H9 (cell line): Measurements from ENCODE around the gene PCID2. TPM values are rescaled to one million over a fixed set of nuclear protein-coding genes. Genes with fewer than 3 reads are reported as not detected.

ENCODE experiments used
- DNase-seq: peaks from one replicate; pipeline ENCODE4 v3.0.0-alpha.2; 2017
- H2AFZ ChIP-seq: one replicate; pipeline ENCODE4 v1.6.1; 2013; ENCODE audit warnings: mild to moderate bottlenecking, low read length, control low read depth, moderate library complexity
- H2AK5ac ChIP-seq: 2 replicates; pipeline ENCODE4 v1.6.1; 2013; ENCODE audit warnings: low read length, control low read depth, mixed read lengths; ENCODE audit not compliant: insufficient read length
- H2BK120ac ChIP-seq: one replicate; pipeline ENCODE4 v1.6.1; 2013; ENCODE audit warnings: low read depth, mild to moderate bottlenecking, low read length, control low read depth, inconsistent platforms; ENCODE audit not compliant: poor library complexity, severe bottlenecking
- H2BK12ac ChIP-seq: 2 replicates; pipeline ENCODE4 v1.6.1; 2013; ENCODE audit warnings: low read length, control low read depth, mixed read lengths, low read depth; ENCODE audit not compliant: insufficient read length
- H2BK15ac ChIP-seq: 2 replicates; pipeline ENCODE4 v1.6.1; 2013; ENCODE audit warnings: low read depth, low read length, control low read depth
- H2BK20ac ChIP-seq: one replicate; pipeline ENCODE4 v1.6.1; 2013; ENCODE audit warnings: low read depth, mild to moderate bottlenecking, low read length, control low read depth, inconsistent platforms; ENCODE audit not compliant: poor library complexity, severe bottlenecking
- H2BK5ac ChIP-seq: 2 replicates; pipeline ENCODE4 v1.6.1; 2013; ENCODE audit warnings: low read length, control low read depth, mixed read lengths; ENCODE audit not compliant: insufficient read length
- H3K14ac ChIP-seq: 2 replicates; pipeline ENCODE4 v1.6.1; 2013; ENCODE audit warnings: low read length, control low read depth; ENCODE audit not compliant: insufficient read depth
- H3K18ac ChIP-seq: 2 replicates; pipeline ENCODE4 v1.6.1; 2013; ENCODE audit warnings: low read depth, mild to moderate bottlenecking, mixed read lengths, low read length, control low read depth; ENCODE audit not compliant: insufficient read length
- H3K23ac ChIP-seq: 2 replicates; pipeline ENCODE4 v1.6.1; 2013; ENCODE audit warnings: low read length, control low read depth, mixed read lengths, low read depth; ENCODE audit not compliant: insufficient read length
- H3K23me2 ChIP-seq: 2 replicates; pipeline ENCODE4 v1.6.1; 2013; ENCODE audit warnings: low read depth, mild to moderate bottlenecking, mixed read lengths, low read length, control low read depth; ENCODE audit not compliant: insufficient read length, poor library complexity, severe bottlenecking
- H3K27ac ChIP-seq: 2 replicates; pipeline ENCODE4 v1.5.1; 2013; ENCODE audit warnings: low read length, control low read depth, mixed read lengths, low read depth; ENCODE audit not compliant: insufficient read length
- H3K27me3 ChIP-seq: 2 replicates; pipeline ENCODE4 v1.6.1; 2013; ENCODE audit warnings: low read length, control low read depth, inconsistent platforms; ENCODE audit not compliant: insufficient read depth
- H3K4ac ChIP-seq: 2 replicates; pipeline ENCODE4 v1.6.1; 2013; ENCODE audit warnings: low read depth, mild to moderate bottlenecking, control low read depth, inconsistent platforms, low read length, moderate library complexity
- H3K4me1 ChIP-seq: 2 replicates; pipeline ENCODE4 v1.6.1; 2013; ENCODE audit warnings: low read length, control low read depth, inconsistent platforms; ENCODE audit not compliant: insufficient read depth
- H3K4me2 ChIP-seq: 2 replicates; pipeline ENCODE4 v1.6.1; 2013; ENCODE audit warnings: low read length, control low read depth, mixed read lengths; ENCODE audit not compliant: insufficient read length, insufficient read depth
- H3K56ac ChIP-seq: 2 replicates; pipeline ENCODE4 v1.6.1; 2013; ENCODE audit warnings: low read depth, mild to moderate bottlenecking, mixed read lengths, low read length, control low read depth; ENCODE audit not compliant: insufficient read length
- H3K79me1 ChIP-seq: 2 replicates; pipeline ENCODE4 v1.6.1; 2013; ENCODE audit warnings: low read depth, mild to moderate bottlenecking, moderate library complexity, low read length, control low read depth, inconsistent platforms; ENCODE audit not compliant: insufficient read depth, poor library complexity, severe bottlenecking
- H3K79me2 ChIP-seq: 2 replicates; pipeline ENCODE4 v1.6.1; 2013; ENCODE audit warnings: low read length, control low read depth, inconsistent platforms; ENCODE audit not compliant: insufficient read depth
- H3K9ac ChIP-seq: 2 replicates; pipeline ENCODE4 v1.6.1; 2013; ENCODE audit warnings: low read length, control low read depth, mixed read lengths; ENCODE audit not compliant: insufficient read length; ENCODE audit errors: extremely low read depth
- H3K9me3 ChIP-seq: one replicate; pipeline ENCODE4 v1.6.1; 2013; ENCODE audit warnings: low read depth, low read length, inconsistent platforms; ENCODE audit not compliant: control insufficient read depth
- H3T11ph ChIP-seq: one replicate; pipeline ENCODE4 v1.6.1; 2013; ENCODE audit warnings: mild to moderate bottlenecking, low read length, control low read depth, inconsistent platforms
- H4K20me1 ChIP-seq: one replicate; pipeline ENCODE4 v1.6.1; 2013; ENCODE audit not compliant: control insufficient read depth, insufficient read length, insufficient read depth
- H4K5ac ChIP-seq: 2 replicates; pipeline ENCODE4 v1.6.1; 2013; ENCODE audit warnings: low read depth, mild to moderate bottlenecking, mixed read lengths, low read length, control low read depth; ENCODE audit not compliant: insufficient read length
- H4K8ac ChIP-seq: replicated peaks from 2 replicates; pipeline ENCODE4 v1.6.1; 2013; ENCODE audit warnings: low read length, control low read depth, mixed read lengths, low read depth; ENCODE audit not compliant: insufficient read length
- H4K91ac ChIP-seq: 2 replicates; pipeline ENCODE4 v1.6.1; 2013; ENCODE audit warnings: low read depth, mild to moderate bottlenecking, moderate library complexity, mixed read lengths, low read length, control low read depth; ENCODE audit not compliant: insufficient read length
- H3K27ac Mint-ChIP-seq, 3 experiments: 2 replicates in 2 of 3; 3 replicates in 1 of 3; pipeline ENCODE4 v1.8.0; 2020 to 2021; ENCODE audit warnings: mixed read lengths in 3 of 3, mild to moderate bottlenecking in 1 of 3, moderate library complexity in 1 of 3
- H3K27me3 Mint-ChIP-seq: 2 replicates; pipeline ENCODE4 v1.8.0; 2021; ENCODE audit warnings: low read depth, mild to moderate bottlenecking, moderate library complexity, mixed read lengths
- H3K36me3 Mint-ChIP-seq, 3 experiments: 2 replicates in 2 of 3; 3 replicates in 1 of 3; pipeline ENCODE4 v1.8.0; 2020 to 2021; ENCODE audit warnings: low read depth in 3 of 3, mixed read lengths in 3 of 3; ENCODE audit not compliant: insufficient read depth in 1 of 3
- H3K4me1 Mint-ChIP-seq, 2 experiments: 2 replicates each; pipeline ENCODE4 v1.8.0; 2020; ENCODE audit warnings: mixed read lengths in 2 of 2
- H3K4me3 Mint-ChIP-seq, 2 experiments: 2 replicates in 1 of 2; 3 replicates in 1 of 2; pipeline ENCODE4 v1.8.0; 2020 to 2021; ENCODE audit warnings: mild to moderate bottlenecking in 2 of 2, mixed read lengths in 2 of 2, moderate library complexity in 1 of 2
- H3K9me3 Mint-ChIP-seq, 2 experiments: 2 replicates in 1 of 2; 3 replicates in 1 of 2; pipeline ENCODE4 v1.8.0; 2020; ENCODE audit warnings: mild to moderate bottlenecking in 2 of 2, mixed read lengths in 2 of 2, moderate library complexity in 1 of 2
- CTCF ChIP-seq: fragments of 200-600 bp; sonication (generic); conservative IDR thresholded peaks from 3 replicates; pipeline ENCODE4 v1.8.0; 2021; ENCODE audit warnings: antibody characterized with exemption, mild to moderate bottlenecking
- WGBS: extraction: QIAGEN DNeasy Blood & Tissue Kit; methylation state at CpG from one replicate; pipeline ENCODE4 v1.1.7; 2013; ENCODE audit warnings: missing lambda C conversion rate, low lambda C conversion rate, mixed read lengths; ENCODE audit not compliant: insufficient read length; ENCODE audit errors: extremely low coverage; 5-methylcytosine and 5-hydroxymethylcytosine counted together
- total RNA-seq: library from RNA; stranded (reverse); gene quantifications from 2 replicates; pipeline ENCODE4 v1.2.1, GENCODE V29; 2021

The PCID2 gene
- total RNA-seq, 1 experiment from 2014 or later, result 66.0 TPM

GRCh38 chr13:113160983-113161382, 47.5 kb downstream of the PCID2 start:
- Histone ChIP-seq H3K79me1 (no peaks in the 10 kb centered on the region), H4K5ac (no peak overlapping the region), H3K4me2 (no peak overlapping the region), H3K9me3 (no peaks in the 10 kb centered on the region), H2BK120ac (no peak overlapping the region), H3K27me3 (no peaks in the 10 kb centered on the region), H3K23ac (no peak overlapping the region), H2BK15ac (no peak overlapping the region), H3K14ac (no peak overlapping the region), H3K9ac (no peak overlapping the region), H3K56ac (no peak overlapping the region), H3K23me2 (no peaks in the 10 kb centered on the region), H2BK12ac (no peak overlapping the region), H2AFZ (no peak overlapping the region), H4K8ac (no peak overlapping the region), H4K20me1 (no peaks in the 10 kb centered on the region), H3K18ac (no peak overlapping the region), H4K91ac (no peak overlapping the region), H2BK5ac (no peak overlapping the region), H3K27ac (no peak overlapping the region), H3K4ac (no peak overlapping the region), H3K4me1 (no peaks in the 10 kb centered on the region; the same call in 1 of the 2 replicates), H2BK20ac (no peak overlapping the region), H2AK5ac (no peak overlapping the region), H3T11ph (no peak overlapping the region), H3K79me2 (no peaks in the 10 kb centered on the region)
- Mint-ChIP-seq H3K4me1 (peaks cover 30 to 37% of the 10 kb centered on the region in 2 experiments), H3K36me3 (no peaks in the 10 kb centered on the region), H3K27me3 (peaks cover 29% of the 10 kb centered on the region), H3K4me3 (no peak overlapping the region), H3K27ac (peak overlapping the region in 1 of 3 experiments; percentile 82; a peak in 2 of 7 replicates), H3K9me3 (no peaks in the 10 kb centered on the region)
- no peak for DNase-seq
- no peak for TF ChIP-seq CTCF
- WGBS, result no CpG with 5 or more reads among the region's 12 CpGs
